ENCODE results near the gene IQGAP3. TPM values are rescaled to one million over a fixed set of nuclear protein-coding genes. Genes with fewer than 3 reads are reported as not detected.

Gene IQGAP3
- total and polyA plus RNA-seq, 7 experiments from 2014 or later = 0.24 to 14.4 TPM; not detected in 5

DNA sequence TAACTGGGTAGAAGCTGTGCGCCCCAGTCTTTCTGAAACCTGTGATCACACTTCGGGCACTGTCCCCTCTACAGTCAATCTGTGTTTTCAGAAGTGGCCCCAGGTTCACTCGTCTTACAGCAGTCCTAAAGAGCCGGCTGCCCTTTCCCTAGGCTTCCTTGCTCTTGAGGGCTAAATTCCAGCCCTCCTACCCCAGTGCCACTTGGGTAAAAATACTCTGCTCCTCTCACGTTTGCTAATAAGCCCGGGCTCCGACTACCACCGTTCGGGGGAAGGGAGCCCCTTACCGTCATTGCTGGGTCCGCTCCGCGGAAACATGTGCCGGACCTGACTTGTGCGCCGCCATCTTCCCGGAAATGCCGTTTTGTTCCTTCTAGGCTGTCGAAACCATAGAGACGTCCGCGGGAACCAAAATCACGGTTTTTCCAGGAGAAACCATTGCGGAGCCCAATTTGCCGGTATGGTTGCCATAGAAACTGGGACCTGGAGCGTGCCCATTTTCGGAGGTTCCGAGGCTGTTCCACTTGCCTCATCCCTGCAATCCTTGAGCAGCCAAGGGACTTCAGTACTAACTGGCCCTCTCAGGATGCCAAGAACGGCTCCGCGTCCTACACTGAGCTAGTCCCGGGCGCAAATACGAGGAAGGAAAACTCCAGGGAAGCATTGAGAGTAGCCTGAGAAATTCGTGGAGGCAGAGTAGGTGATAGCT, 28.9 kb upstream of the IQGAP3 start, which contains the start of gene GPATCH4:
Gene GPATCH4, minus strand, starts transcription at position 358 of the 709 bp plus-strand sequence.
- Mint-ChIP-seq H3K9me3 (no peaks in the 10 kb centered on the region), H3K27me3 (no peaks in the 10 kb centered on the region), H3K27ac (peak within 1 kb of the TSS; percentile 92 to 99 (median 94)), H3K36me3 (peaks cover 0 to 12% (median 8%) of the 10 kb centered on the region in 5 donors), H3K4me3 (peak within 1 kb of the TSS; percentile 90 to 100 (median 93)), H3K4me1 (peaks cover 24 to 41% (median 36%) of the 10 kb centered on the region in 7 donors)
- H3K4me3 ChIP-seq (ENCODE audit: low read length) = peak within 1 kb of the TSS; percentile 68
- no peaks in the 10 kb centered on the region for H3K9me3 ChIP-seq (ENCODE audit: control insufficient read depth in 2 of 3, low read length in 3 of 3)
- DNase-seq (peak; percentile 49 to 79 (median 74)), ATAC-seq (peak; percentile 88)
- H3K27me3 ChIP-seq (ENCODE audit: control insufficient read depth in 2 of 2, insufficient read depth in 2 of 2, low read length in 2 of 2) = no peaks in the 10 kb centered on the region
- H3K27ac ChIP-seq (ENCODE audit: low read depth, low read length) = peak within 1 kb of the TSS; percentile 86
- ChIA-PET CTCF (interaction anchor here (0.6 to 1.2 kb wide), 5 partner anchors 16 to 218 kb away, joined by 3 to 6 read pairs (median 4); no protein-coding TSS in a partner anchor), POLR2A (interaction anchor here (0.8 to 7.5 kb wide), 11 partner anchors 9 to 144 kb away, joined by 3 to 58 read pairs (median 4); partner anchors contain the start of genes MEF2D, MRPL24 and NAXE)
- peaks cover 0 to 29% (median 3%) of the 10 kb centered on the region in 3 experiments for H3K36me3 ChIP-seq (ENCODE audit: control insufficient read depth in 2 of 3, insufficient read depth in 3 of 3, low read length in 3 of 3)
- peaks cover 9 to 19% of the 10 kb centered on the region in 2 donors for H3K4me1 ChIP-seq (ENCODE audit: control insufficient read depth in 2 of 2, insufficient read depth in 2 of 2, low read length in 2 of 2)
- intact Hi-C loops (cut with micrococcal nuclease) = loop anchor here (1.0 to 2.0 kb wide), 9 partner anchors 8 to 263 kb away; partner anchors contain the start of genes NAXE (in 2 of the 2), CCT3 (in 1 of the 2), MEF2D (in 1 of the 2) and TSACC (in 1 of the 2)

GRCh38 chr1:156600733-156601121, 28.4 kb upstream of the IQGAP3 start:
- Mint-ChIP-seq H3K4me1 (peaks cover 24 to 41% (median 36%) of the 10 kb centered on the region in 7 donors), H3K4me3 (peak overlapping the region; percentile 90 to 100 (median 93)), H3K27me3 (no peaks in the 10 kb centered on the region), H3K36me3 (peaks cover 0 to 12% (median 8%) of the 10 kb centered on the region in 5 donors), H3K9me3 (no peaks in the 10 kb centered on the region), H3K27ac (peak overlapping the region; percentile 92 to 99 (median 94))
- DNase-seq (peak in 1 of 9 donors; percentile 18), ATAC-seq (no peak)
- H3K27me3 ChIP-seq (ENCODE audit: control insufficient read depth in 2 of 2, insufficient read depth in 2 of 2, low read length in 2 of 2) = no peaks in the 10 kb centered on the region
- CTCF ChIA-PET = interaction anchor here (0.8 to 1.2 kb wide), 3 partner anchors 10 to 123 kb away, joined by 3 to 4 read pairs (median 3); no protein-coding TSS in a partner anchor
- intact Hi-C loops (cut with micrococcal nuclease) = loop anchor here (1.0 to 2.0 kb wide), 9 partner anchors 9 to 262 kb away; partner anchors contain the start of genes NAXE (in 2 of the 2), CCT3 (in 1 of the 2), MEF2D (in 1 of the 2) and TSACC (in 1 of the 2)
- peaks cover 9 to 19% of the 10 kb centered on the region in 2 donors for H3K4me1 ChIP-seq (ENCODE audit: control insufficient read depth in 2 of 2, insufficient read depth in 2 of 2, low read length in 2 of 2)
- H3K9me3 ChIP-seq (ENCODE audit: control insufficient read depth in 2 of 3, low read length in 3 of 3) = no peaks in the 10 kb centered on the region
- POLR2A ChIA-PET = interaction anchor here (0.8 to 7.5 kb wide), 11 partner anchors 8 to 143 kb away, joined by 3 to 58 read pairs (median 4); partner anchors contain the start of genes MEF2D and NAXE
- peak overlapping the region; percentile 86 for H3K27ac ChIP-seq (ENCODE audit: low read depth, low read length)
- peaks cover 0 to 34% (median 3%) of the 10 kb centered on the region in 3 experiments for H3K36me3 ChIP-seq (ENCODE audit: control insufficient read depth in 2 of 3, insufficient read depth in 3 of 3, low read length in 3 of 3)
- peak overlapping the region; percentile 68 for H3K4me3 ChIP-seq (ENCODE audit: low read length)

DNA sequence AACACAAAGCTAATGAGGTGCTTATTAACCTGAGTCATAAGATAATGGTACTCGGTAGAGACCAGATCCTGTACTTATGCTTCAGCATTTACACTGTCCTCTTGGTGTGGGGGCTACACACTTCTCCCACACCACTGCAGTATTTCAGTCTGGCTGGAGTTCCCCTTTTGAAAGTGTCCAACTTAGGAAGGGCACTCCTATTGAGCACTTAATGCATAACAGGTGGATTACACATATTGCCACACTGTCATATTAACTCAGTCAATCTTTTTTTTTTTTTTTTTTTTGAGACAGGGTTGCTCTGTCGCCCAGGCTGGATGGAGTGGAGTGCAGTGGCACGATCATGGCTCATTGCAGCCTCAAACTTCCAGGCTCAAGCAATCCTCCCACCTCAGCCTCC, 27.4 kb upstream of the IQGAP3 start:
- H3K4me1 ChIP-seq (ENCODE audit: control insufficient read depth in 2 of 2, insufficient read depth in 2 of 2, low read length in 2 of 2) = peaks cover 9 to 19% of the 10 kb centered on the region in 2 donors
- DNase-seq (peak in 1 of 9 donors; percentile 49), ATAC-seq (peak; percentile 77)
- peaks cover 3 to 17% (median 8%) of the 10 kb centered on the region in 5 donors for H3K36me3 Mint-ChIP-seq
- ChIA-PET CTCF (interaction anchor here (1.2 to 2.2 kb wide), 2 partner anchors 9 to 18 kb away, joined by 3 to 6 read pairs; no protein-coding TSS in a partner anchor), POLR2A (interaction anchor here (0.8 to 7.5 kb wide), 4 partner anchors 7 to 142 kb away, joined by 4 to 58 read pairs (median 7); partner anchors contain the start of genes MEF2D and NAXE)
- peak overlapping the region in 7 of 9 donors; percentile 25 to 99 (median 92) for H3K27ac Mint-ChIP-seq
- H3K4me1 Mint-ChIP-seq = peaks cover 29 to 49% (median 42%) of the 10 kb centered on the region in 7 donors
- H3K9me3 Mint-ChIP-seq = no peaks in the 10 kb centered on the region
- intact Hi-C loops (cut with micrococcal nuclease) = loop anchor here (2.0 kb wide), 3 partner anchors 15 to 143 kb away; no protein-coding TSS in a partner anchor
- peak overlapping the region; percentile 31 for H3K27ac ChIP-seq (ENCODE audit: low read depth, low read length)
- peaks cover 0 to 43% (median 3%) of the 10 kb centered on the region in 3 experiments for H3K36me3 ChIP-seq (ENCODE audit: control insufficient read depth in 2 of 3, insufficient read depth in 3 of 3, low read length in 3 of 3)
- no peaks in the 10 kb centered on the region for H3K27me3 Mint-ChIP-seq
- no peak overlapping the region for H3K4me3 ChIP-seq (ENCODE audit: low read length)
- peak overlapping the region; percentile 4 to 100 (median 92) for H3K4me3 Mint-ChIP-seq
- no peaks in the 10 kb centered on the region for H3K9me3 ChIP-seq (ENCODE audit: control insufficient read depth in 2 of 3, low read length in 3 of 3)
- H3K27me3 ChIP-seq (ENCODE audit: control insufficient read depth in 2 of 2, insufficient read depth in 2 of 2, low read length in 2 of 2) = no peaks in the 10 kb centered on the region

GRCh38 chr1:156598731-156599432, 26.5 kb upstream of the IQGAP3 start:
- intact Hi-C loops (cut with micrococcal nuclease) = no loop called here
- Mint-ChIP-seq H3K36me3 (peaks cover 3 to 18% (median 8%) of the 10 kb centered on the region in 5 donors), H3K4me3 (peak overlapping the region in 2 of 10 donors; percentile 32 to 68), H3K27ac (peak overlapping the region in 5 of 9 donors; percentile 28 to 92 (median 58)), H3K9me3 (no peaks in the 10 kb centered on the region), H3K4me1 (peaks cover 29 to 49% (median 43%) of the 10 kb centered on the region in 7 donors), H3K27me3 (no peaks in the 10 kb centered on the region)
- Histone ChIP-seq H3K27ac (ENCODE audit: low read depth, low read length) (peak overlapping the region; percentile 35), H3K4me1 (ENCODE audit: control insufficient read depth in 2 of 2, insufficient read depth in 2 of 2, low read length in 2 of 2) (peaks cover 9 to 19% of the 10 kb centered on the region in 2 donors), H3K4me3 (ENCODE audit: low read length) (no peak overlapping the region), H3K9me3 (ENCODE audit: control insufficient read depth in 2 of 3, low read length in 3 of 3) (no peaks in the 10 kb centered on the region), H3K36me3 (ENCODE audit: control insufficient read depth in 2 of 3, insufficient read depth in 3 of 3, low read length in 3 of 3) (peaks cover 0 to 53% (median 3%) of the 10 kb centered on the region in 3 experiments), H3K27me3 (ENCODE audit: control insufficient read depth in 2 of 2, insufficient read depth in 2 of 2, low read length in 2 of 2) (no peaks in the 10 kb centered on the region)
- no peak for ATAC-seq
- ChIA-PET POLR2A (interaction anchor here (7.5 kb wide), 1 partner anchor 6 kb away, joined by 58 read pairs; the partner anchor contains the start of gene NAXE), CTCF (interaction anchor here (0.7 to 2.2 kb wide), 3 partner anchors 12 to 223 kb away, joined by 3 to 6 read pairs (median 3); no protein-coding TSS in a partner anchor)
- no peak for DNase-seq

- H3K27me3 Mint-ChIP-seq = no peaks in the 10 kb centered on the region
- peaks cover 3 to 18% (median 8%) of the 10 kb centered on the region in 5 donors for H3K36me3 Mint-ChIP-seq
- no peaks in the 10 kb centered on the region for H3K9me3 ChIP-seq (ENCODE audit: control insufficient read depth in 2 of 3, low read length in 3 of 3)
- no peak overlapping the region for H3K4me3 Mint-ChIP-seq
- no peak overlapping the region for H3K4me3 ChIP-seq (ENCODE audit: low read length)
- intact Hi-C loops (cut with micrococcal nuclease) = no loop called here
- DNase-seq (no peak), ATAC-seq (no peak)
- peaks cover 29 to 52% (median 44%) of the 10 kb centered on the region in 7 donors for H3K4me1 Mint-ChIP-seq
- POLR2A ChIA-PET = interaction anchor here (1.0 kb wide), 1 partner anchor 95 kb away, joined by 3 read pairs; no protein-coding TSS in a partner anchor
- peaks cover 9 to 19% of the 10 kb centered on the region in 2 donors for H3K4me1 ChIP-seq (ENCODE audit: control insufficient read depth in 2 of 2, insufficient read depth in 2 of 2, low read length in 2 of 2)
- peak overlapping the region in 4 of 9 donors; percentile 13 to 72 (median 40) for H3K27ac Mint-ChIP-seq
- H3K27ac ChIP-seq (ENCODE audit: low read depth, low read length) = peak overlapping the region; percentile 35
- CTCF ChIA-PET = interaction anchor here (0.8 to 2.2 kb wide), 2 partner anchors 11 to 16 kb away, joined by 3 to 6 read pairs; no protein-coding TSS in a partner anchor
- H3K36me3 ChIP-seq (ENCODE audit: control insufficient read depth in 2 of 3, insufficient read depth in 3 of 3, low read length in 3 of 3) = peaks cover 0 to 56% (median 3%) of the 10 kb centered on the region in 3 experiments
- H3K9me3 Mint-ChIP-seq = no peaks in the 10 kb centered on the region
- H3K27me3 ChIP-seq (ENCODE audit: control insufficient read depth in 2 of 2, insufficient read depth in 2 of 2, low read length in 2 of 2) = no peaks in the 10 kb centered on the region
Observed at GRCh38 chr1:156598125-156598524, 25.8 kb upstream of the IQGAP3 start.
